B cell (primary cell): ENCODE results near the gene CFAP53. TPM values are rescaled to one million over a fixed set of nuclear protein-coding genes. Genes with fewer than 3 reads are reported as not detected.
A peak's percentile ranks its signal among the peaks of the same experiment; 100 is the strongest.

Experiments used
- ATAC-seq: fragments of 200-7000 bp; cut with Tn5 transposase; one replicate; pipeline ENCODE4 v1.10.0; 2021; ENCODE audit warnings: low read depth, mild to moderate bottlenecking, moderate number of reproducible peaks, moderate library complexity
- CTCF ChIA-PET: fragments of 350-600 bp; sonication (Branson Sonifier 250); formaldehyde crosslinking; loops from one replicate; lab custom pipeline; 2021; ENCODE audit warnings: antibody characterized with exemption, inconsistent platforms; lab: Charles Lee
- POLR2A ChIA-PET: fragments of 350-600 bp; sonication (Branson Sonifier 250); formaldehyde crosslinking; loops from one replicate; lab custom pipeline; 2021; ENCODE audit warnings: antibody characterized with exemption; lab: Charles Lee
- DNase-seq: peaks from one replicate; pipeline ENCODE4 v3.0.0; 2013
- H2AFZ ChIP-seq: 2 replicates; pipeline ENCODE4 v1.6.1; 2012; ENCODE audit warnings: mild to moderate bottlenecking, low read depth, low read length; ENCODE audit not compliant: insufficient read depth, poor library complexity, severe bottlenecking
- H3K27ac ChIP-seq, 2 donors: 1 replicate in 1 of 2; 2 replicates in 1 of 2; pipeline ENCODE4 v1.5.1; 2012 to 2013; ENCODE audit warnings: low read length in 2 of 2, mild to moderate bottlenecking in 2 of 2, moderate library complexity in 1 of 2
- H3K27me3 ChIP-seq, 4 experiments: fragments of 200-600 bp in 1 of 4; sonication (generic) in 1 of 4; replicated peaks in 1 of 4; 1 replicate in 2 of 4; 2 replicates in 2 of 4; pipeline versions ENCODE4 v1.6.1 to v1.7.0; 2013 to 2016; ENCODE audit warnings: low read length in 3 of 4, mild to moderate bottlenecking in 2 of 4, mixed read lengths in 1 of 4, moderate library complexity in 1 of 4; ENCODE audit not compliant: insufficient read depth in 4 of 4, control insufficient read depth in 3 of 4; ENCODE audit errors: control extremely low read depth in 1 of 4
- H3K36me3 ChIP-seq, 2 experiments: replicated peaks in 1 of 2; 1 replicate in 1 of 2; 2 replicates in 1 of 2; pipeline versions ENCODE4 v1.6.1 to v1.7.1; 2013; ENCODE audit warnings: low read length in 1 of 2; ENCODE audit not compliant: insufficient read depth in 2 of 2, control insufficient read depth in 1 of 2; ENCODE audit errors: control extremely low read depth in 1 of 2, extremely low read depth in 1 of 2
- H3K4me1 ChIP-seq, 2 donors: fragments of 200-600 bp in 1 of 2; sonication (generic) in 1 of 2; 1 replicate in 1 of 2; 2 replicates in 1 of 2; pipeline versions ENCODE4 v1.5.1 to v1.6.1; 2013 to 2017; ENCODE audit warnings: low read length in 2 of 2; ENCODE audit not compliant: control insufficient read depth in 2 of 2, insufficient read depth in 2 of 2
- H3K4me2 ChIP-seq: replicated peaks from 2 replicates; pipeline ENCODE3; 2012; ENCODE audit warnings: mild to moderate bottlenecking, low read depth, low read length; ENCODE audit not compliant: poor library complexity, severe bottlenecking
- H3K4me3 ChIP-seq, 5 experiments: fragments of 200-600 bp in 1 of 5; sonication (generic) in 1 of 5; 1 replicate in 3 of 5; 2 replicates in 2 of 5; pipeline versions ENCODE4 v1.5.1 to v1.7.0; 2011 to 2016; ENCODE audit warnings: low read length in 4 of 5, mild to moderate bottlenecking in 4 of 5, low read depth in 2 of 5, control low read depth in 1 of 5, moderate library complexity in 1 of 5; ENCODE audit not compliant: insufficient read depth in 1 of 5; ENCODE audit errors: control extremely low read depth in 1 of 5, extremely low read depth in 1 of 5
- H3K79me2 ChIP-seq: fragments of 200-600 bp; sonication (generic); one replicate; pipeline ENCODE4 v1.6.0; 2016; ENCODE audit warnings: low read length; ENCODE audit not compliant: control insufficient read depth, insufficient read depth
- H3K9ac ChIP-seq: fragments of 200-600 bp; sonication (generic); 2 replicates; pipeline ENCODE4 v1.6.1; 2017; ENCODE audit warnings: mild to moderate bottlenecking, low read length, moderate library complexity
- H3K9me3 ChIP-seq, 3 donors: one replicate each; pipeline versions ENCODE4 v1.6.1 to v1.7.1; 2013; ENCODE audit warnings: low read length in 2 of 3; ENCODE audit not compliant: control insufficient read depth in 2 of 3, insufficient read depth in 1 of 3; ENCODE audit errors: control extremely low read depth in 1 of 3
- H4K20me1 ChIP-seq: 2 replicates; pipeline ENCODE4 v1.6.0; 2012; ENCODE audit warnings: mild to moderate bottlenecking, low read length; ENCODE audit not compliant: insufficient read depth, control insufficient read depth, poor library complexity, severe bottlenecking
- H3K27ac Mint-ChIP-seq: one replicate; pipeline ENCODE4 v1.8.0; 2021; ENCODE audit warnings: mixed read lengths
- H3K27me3 Mint-ChIP-seq: one replicate; pipeline ENCODE4 v1.8.0; 2021; ENCODE audit warnings: mixed read lengths
- H3K4me1 Mint-ChIP-seq: one replicate; pipeline ENCODE4 v1.8.0; 2021; ENCODE audit warnings: mixed read lengths
- H3K4me3 Mint-ChIP-seq: one replicate; pipeline ENCODE4 v1.8.0; 2021; ENCODE audit warnings: mixed read lengths
- H3K9me3 Mint-ChIP-seq: one replicate; pipeline ENCODE4 v1.8.0; 2022; ENCODE audit warnings: mixed read lengths; ENCODE audit not compliant: insufficient read depth
- CTCF ChIP-seq: fragments of 200-600 bp; IDR thresholded peaks from one replicate; pipeline ENCODE4 v1.8.0; 2022; ENCODE audit warnings: antibody characterized with exemption, mild to moderate bottlenecking
- EZH2 ChIP-seq: IDR thresholded peaks from 2 replicates; pipeline ENCODE4 v1.6.1; 2012; ENCODE audit warnings: borderline replicate concordance, low read depth, mild to moderate bottlenecking, moderate library complexity, low read length; ENCODE audit not compliant: insufficient read depth, poor library complexity, severe bottlenecking
- WGBS: methylation state at CpG from one replicate; pipeline ENCODE4 v1.1.5; 2013; ENCODE audit warnings: missing lambda C conversion rate; ENCODE audit not compliant: insufficient coverage; 5-methylcytosine and 5-hydroxymethylcytosine counted together
- intact Hi-C: fragments of 100-400 bp; cut with micrococcal nuclease; formaldehyde crosslinking; loops from one replicate; pipeline ENCODE4 v1.10.0; 2022
- polyA plus RNA-seq: library from polyadenylated mRNA; depleted of rRNA; stranded (reverse); fragments of >200 nt; gene quantifications from 2 replicates; pipeline ENCODE4 v1.2.3, GENCODE V29; 2012
- total RNA-seq, 2 donors: library from RNA; stranded (reverse); fragments of 120-200 nt in 1 of 2; gene quantifications; 1 replicate in 1 of 2; 2 replicates in 1 of 2; pipeline versions ENCODE4 v1.2.3 to v1.2.4, GENCODE V29; 2013 to 2022

CFAP53 gene
- total and polyA plus RNA-seq, 2 donors (not counting 1 experiment from before 2014, with no cell fraction given), result 0.04 to 0.79 TPM

DNA sequence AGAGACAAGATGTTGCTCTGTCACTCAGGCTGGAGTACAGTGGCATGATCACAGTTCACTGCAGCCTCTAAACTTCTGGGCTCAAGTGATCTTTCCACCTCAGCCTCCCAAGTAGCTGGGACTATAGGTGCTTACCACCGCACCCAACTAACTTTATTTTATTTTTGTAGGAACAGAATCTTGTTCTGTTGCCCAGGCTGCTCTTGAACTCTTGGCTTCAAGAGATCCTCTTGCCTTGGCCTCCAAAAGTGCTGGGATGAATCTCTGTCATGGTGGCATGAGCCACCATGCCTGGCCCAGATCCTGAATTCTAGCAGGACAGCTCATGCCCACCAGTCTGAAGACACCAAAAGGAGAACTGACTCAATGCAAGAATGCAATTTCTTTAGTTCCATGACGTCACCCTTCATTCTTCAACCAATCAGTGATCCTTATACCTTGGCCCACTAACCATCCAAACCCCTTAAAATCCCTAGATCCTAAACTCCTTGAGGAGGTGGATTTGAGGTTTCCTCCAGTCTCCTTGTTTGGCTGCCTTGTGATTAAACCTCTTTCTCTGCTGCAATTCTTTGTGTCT, 46.8 kb upstream of the CFAP53 start:
- no peaks in the 10 kb centered on the region for H4K20me1 ChIP-seq
- H3K27ac ChIP-seq, result peak overlapping the region; percentile 50
- no peaks in the 10 kb centered on the region for H3K36me3 ChIP-seq
- peak overlapping the region; percentile 52 for H3K4me2 ChIP-seq
- H3K9me3 ChIP-seq, result no peaks in the 10 kb centered on the region
- TF ChIP-seq CTCF (no peak), EZH2 (no peak)
- H3K4me3 ChIP-seq, result peak overlapping the region in 1 of 5 experiments; percentile 28
- DNase-seq, result peak; percentile 33
- no peak for ATAC-seq
- H3K9ac ChIP-seq, result peak overlapping the region; percentile 41
- CTCF ChIA-PET, result interaction anchor here (2.8 kb wide), 1 partner anchor 44 kb away, joined by 11 read pairs; no protein-coding TSS in a partner anchor
- Mint-ChIP-seq H3K9me3 (no peaks in the 10 kb centered on the region), H3K4me3 (peak overlapping the region; percentile 44), H3K27me3 (no peaks in the 10 kb centered on the region), H3K4me1 (peaks cover 61% of the 10 kb centered on the region), H3K27ac (peak overlapping the region; percentile 64)
- H3K4me1 ChIP-seq, result peaks cover 64 to 67% of the 10 kb centered on the region in 2 donors
- intact Hi-C loops, result no loop called here
- WGBS, result no CpG with 5 or more reads among the region's 2 CpGs
- POLR2A ChIA-PET, result no interaction called here
- no peaks in the 10 kb centered on the region for H3K27me3 ChIP-seq
- H2AFZ ChIP-seq, result no peak overlapping the region
- H3K79me2 ChIP-seq, result no peaks in the 10 kb centered on the region

DNA sequence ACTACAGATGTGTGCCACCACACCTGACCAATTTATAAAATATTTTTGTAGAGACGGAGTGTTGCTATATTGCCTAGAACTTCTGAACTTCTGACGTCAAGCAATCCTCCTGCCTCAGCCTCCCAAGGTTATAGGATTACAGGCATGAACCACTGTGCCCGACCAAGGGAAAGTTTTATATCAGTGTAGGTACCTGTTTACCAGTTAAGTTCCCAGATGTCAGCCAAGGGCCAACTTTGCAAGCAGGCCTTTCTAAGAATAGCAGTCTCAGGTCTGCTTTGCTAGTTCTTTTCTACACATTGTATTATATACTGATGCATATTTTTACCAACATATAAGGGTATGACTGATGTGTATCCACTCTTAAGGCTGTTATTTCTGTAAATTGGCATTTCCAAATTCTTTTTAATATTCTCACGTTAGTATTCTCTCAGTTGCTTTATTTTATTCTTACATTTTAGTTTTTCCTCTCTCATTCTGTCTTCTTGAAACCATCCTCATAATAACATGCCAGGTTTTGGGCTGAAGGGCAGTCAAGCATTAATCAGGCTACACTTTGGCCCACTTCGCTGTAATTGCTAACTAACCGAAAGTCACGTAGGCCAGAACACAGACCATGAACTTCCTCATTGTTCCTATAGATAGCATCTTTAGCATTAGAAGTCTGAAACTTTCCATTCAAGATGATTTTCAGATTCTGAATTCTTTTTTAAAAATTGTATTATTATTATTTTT, 46.2 kb upstream of the CFAP53 start:
- Histone ChIP-seq H3K9me3 (no peaks in the 10 kb centered on the region), H3K36me3 (no peaks in the 10 kb centered on the region), H2AFZ (no peak overlapping the region), H3K27ac (peak overlapping the region; percentile 50 to 52), H3K9ac (no peak overlapping the region), H3K4me3 (no peak overlapping the region), H3K27me3 (no peaks in the 10 kb centered on the region), H3K4me1 (peaks cover 67 to 71% of the 10 kb centered on the region in 2 donors), H3K4me2 (peak overlapping the region; percentile 52), H3K79me2 (no peaks in the 10 kb centered on the region), H4K20me1 (no peaks in the 10 kb centered on the region)
- ChIA-PET CTCF (interaction anchor here (2.8 kb wide), 1 partner anchor 45 kb away, joined by 11 read pairs; no protein-coding TSS in a partner anchor), POLR2A (no interaction called here)
- 40% methylated on average over 1 of the region's 7 CpGs for WGBS
- H3K9me3 Mint-ChIP-seq, result no peaks in the 10 kb centered on the region
- intact Hi-C loops, result loop anchor here (1.0 kb wide), 2 partner anchors 14 to 22 kb away; no protein-coding TSS in a partner anchor
- peaks cover 66% of the 10 kb centered on the region for H3K4me1 Mint-ChIP-seq
- peak overlapping the region; percentile 60 for H3K4me3 Mint-ChIP-seq
- DNase-seq, result peak; percentile 70
- ATAC-seq, result peak; percentile 68
- TF ChIP-seq EZH2, result no peak
- no peak for TF ChIP-seq CTCF
- no peaks in the 10 kb centered on the region for H3K27me3 Mint-ChIP-seq
- peak overlapping the region; percentile 66 for H3K27ac Mint-ChIP-seq
